CD4-positive, alpha-beta T cell (primary cell): ENCODE results near the gene CXCR5. TPM values are rescaled to one million over a fixed set of nuclear protein-coding genes. Genes with fewer than 3 reads are reported as not detected.
A peak's percentile ranks its signal among the peaks of the same experiment; 100 is the strongest.

Source experiments
- ATAC-seq: fragments of 200-7000 bp; cut with Tn5 transposase; one replicate; pipeline ENCODE4 v1.10.0; 2022; ENCODE audit warnings: mild to moderate bottlenecking; ENCODE audit not compliant: poor library complexity
- CTCF ChIA-PET: fragments of 350-600 bp; sonication (Branson Sonifier 250); formaldehyde crosslinking; loops from one replicate; lab custom pipeline; 2021; ENCODE audit warnings: antibody characterized with exemption, inconsistent platforms; lab: Charles Lee
- POLR2A ChIA-PET: fragments of 350-600 bp; sonication (Branson Sonifier 250); formaldehyde crosslinking; loops from one replicate; lab custom pipeline; 2021; ENCODE audit warnings: antibody characterized with exemption, inconsistent platforms; lab: Charles Lee
- DNase-seq, 14 experiments: peaks; one replicate each; pipeline ENCODE4 v3.0.0-alpha.2; 2013 to 2020; ENCODE audit warnings: mixed read lengths in 2 of 14
- H3K27ac ChIP-seq, 2 donors: one replicate each; pipeline versions ENCODE4 v1.5.1 to v1.7.0; 2013; ENCODE audit warnings: low read length in 2 of 2, low read depth in 1 of 2, mild to moderate bottlenecking in 1 of 2
- H3K27me3 ChIP-seq, 2 experiments: 1 replicate in 1 of 2; 2 replicates in 1 of 2; pipeline versions ENCODE4 v1.6.1 to v1.7.0; 2013; ENCODE audit warnings: low read length in 2 of 2, control low read depth in 1 of 2, mild to moderate bottlenecking in 1 of 2, moderate library complexity in 1 of 2; ENCODE audit not compliant: insufficient read depth in 2 of 2, control insufficient read depth in 1 of 2
- H3K36me3 ChIP-seq: one replicate; pipeline ENCODE4 v1.6.1; 2013; ENCODE audit warnings: low read length, control low read depth; ENCODE audit not compliant: insufficient read depth
- H3K4me1 ChIP-seq: one replicate; pipeline ENCODE4 v1.6.1; 2013; ENCODE audit warnings: low read length, control low read depth; ENCODE audit not compliant: insufficient read depth
- H3K4me3 ChIP-seq: one replicate; pipeline ENCODE4 v1.5.1; 2013; ENCODE audit warnings: mild to moderate bottlenecking, low read length, moderate library complexity
- H3K9me3 ChIP-seq, 2 experiments: 1 replicate in 1 of 2; 2 replicates in 1 of 2; pipeline versions ENCODE4 v1.6.1 to v1.7.0; 2013; ENCODE audit warnings: low read length in 2 of 2, mild to moderate bottlenecking in 2 of 2, control low read depth in 1 of 2, moderate library complexity in 1 of 2; ENCODE audit not compliant: control insufficient read depth in 1 of 2, insufficient read depth in 1 of 2
- H3K27ac Mint-ChIP-seq: one replicate; pipeline ENCODE4 v1.8.0; 2020; ENCODE audit warnings: mixed read lengths
- H3K27me3 Mint-ChIP-seq: one replicate; pipeline ENCODE4 v1.8.0; 2021; ENCODE audit warnings: mixed read lengths
- H3K36me3 Mint-ChIP-seq: one replicate; pipeline ENCODE4 v1.8.0; 2021; ENCODE audit warnings: low read depth, mixed read lengths
- H3K4me1 Mint-ChIP-seq: one replicate; pipeline ENCODE4 v1.8.0; 2021; ENCODE audit warnings: low read depth, mixed read lengths
- H3K4me3 Mint-ChIP-seq: one replicate; pipeline ENCODE4 v1.8.0; 2020; ENCODE audit warnings: mild to moderate bottlenecking, mixed read lengths
- H3K9me3 Mint-ChIP-seq: one replicate; pipeline ENCODE4 v1.8.0; 2020; ENCODE audit warnings: mixed read lengths
- intact Hi-C, 2 experiments: fragments of 100-400 bp; cut with DNase I in 1 of 2; cut with micrococcal nuclease in 1 of 2; formaldehyde crosslinking; loops; one replicate each; pipeline versions ENCODE4 v1.15.1 to v1.9.0; 2023 to 2025; cut with DNase I, micrococcal nuclease
- total RNA-seq, 174 experiments: library from RNA in 2 of 174; stranded (reverse) in 2 of 174; gene quantifications; one replicate each; pipeline ENCODE4 v1.2.3 and lab custom pipeline; 2021 to 2026
- TF ChIP-seq, protein P1 (sequence below): fragments of 200-600 bp; IDR thresholded peaks from one replicate; pipeline ENCODE4 v1.8.0; 2022; ENCODE audit warnings: antibody characterized with exemption, mild to moderate bottlenecking

CXCR5 gene
- total RNA-seq, 2 experiments from 2014 or later: 13.2 to 14.3 TPM

DNA sequence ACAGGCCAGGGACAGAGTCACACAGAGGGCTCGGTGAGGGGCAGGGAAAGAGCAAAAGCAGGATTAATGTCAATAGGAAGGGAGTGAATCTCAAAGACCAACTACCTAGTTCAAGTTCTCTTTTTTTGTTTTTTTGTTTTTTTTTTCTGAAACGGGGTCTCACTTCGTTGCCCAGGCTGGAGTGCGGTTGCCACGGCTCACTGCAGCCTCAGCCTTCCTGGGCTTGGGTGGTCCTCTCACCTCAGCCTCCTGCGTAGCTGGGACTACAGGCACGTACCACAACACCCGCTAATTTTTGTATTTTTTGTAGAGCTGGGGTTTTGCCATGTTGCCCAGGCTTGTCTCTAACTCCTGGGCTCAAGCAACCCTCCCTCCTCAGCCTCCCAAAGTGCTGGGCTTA, 51.7 kb downstream of the CXCR5 start:
- intact Hi-C loops: no loop called here
- ATAC-seq: no peak
- Histone ChIP-seq H3K4me1 (peaks cover 29% of the 10 kb centered on the region), H3K4me3 (no peak overlapping the region), H3K27me3 (no peaks in the 10 kb centered on the region), H3K27ac (no peak overlapping the region), H3K36me3 (no peaks in the 10 kb centered on the region), H3K9me3 (no peaks in the 10 kb centered on the region)
- Mint-ChIP-seq H3K36me3 (no peaks in the 10 kb centered on the region), H3K9me3 (no peaks in the 10 kb centered on the region), H3K27me3 (no peaks in the 10 kb centered on the region), H3K4me1 (peaks cover 53% of the 10 kb centered on the region), H3K4me3 (no peak overlapping the region), H3K27ac (no peak overlapping the region)
- ChIA-PET POLR2A (interaction anchor here (1.8 kb wide), 1 partner anchor 13 kb away, joined by 4 read pairs; no protein-coding TSS in a partner anchor), CTCF (interaction anchor here (0.6 to 1.1 kb wide), 3 partner anchors 9 to 276 kb away, joined by 3 to 4 read pairs (median 3); no protein-coding TSS in a partner anchor)
- DNase-seq: no peak
- TF ChIP-seq, protein P1, sequence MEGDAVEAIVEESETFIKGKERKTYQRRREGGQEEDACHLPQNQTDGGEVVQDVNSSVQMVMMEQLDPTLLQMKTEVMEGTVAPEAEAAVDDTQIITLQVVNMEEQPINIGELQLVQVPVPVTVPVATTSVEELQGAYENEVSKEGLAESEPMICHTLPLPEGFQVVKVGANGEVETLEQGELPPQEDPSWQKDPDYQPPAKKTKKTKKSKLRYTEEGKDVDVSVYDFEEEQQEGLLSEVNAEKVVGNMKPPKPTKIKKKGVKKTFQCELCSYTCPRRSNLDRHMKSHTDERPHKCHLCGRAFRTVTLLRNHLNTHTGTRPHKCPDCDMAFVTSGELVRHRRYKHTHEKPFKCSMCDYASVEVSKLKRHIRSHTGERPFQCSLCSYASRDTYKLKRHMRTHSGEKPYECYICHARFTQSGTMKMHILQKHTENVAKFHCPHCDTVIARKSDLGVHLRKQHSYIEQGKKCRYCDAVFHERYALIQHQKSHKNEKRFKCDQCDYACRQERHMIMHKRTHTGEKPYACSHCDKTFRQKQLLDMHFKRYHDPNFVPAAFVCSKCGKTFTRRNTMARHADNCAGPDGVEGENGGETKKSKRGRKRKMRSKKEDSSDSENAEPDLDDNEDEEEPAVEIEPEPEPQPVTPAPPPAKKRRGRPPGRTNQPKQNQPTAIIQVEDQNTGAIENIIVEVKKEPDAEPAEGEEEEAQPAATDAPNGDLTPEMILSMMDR: no peak

DNA sequence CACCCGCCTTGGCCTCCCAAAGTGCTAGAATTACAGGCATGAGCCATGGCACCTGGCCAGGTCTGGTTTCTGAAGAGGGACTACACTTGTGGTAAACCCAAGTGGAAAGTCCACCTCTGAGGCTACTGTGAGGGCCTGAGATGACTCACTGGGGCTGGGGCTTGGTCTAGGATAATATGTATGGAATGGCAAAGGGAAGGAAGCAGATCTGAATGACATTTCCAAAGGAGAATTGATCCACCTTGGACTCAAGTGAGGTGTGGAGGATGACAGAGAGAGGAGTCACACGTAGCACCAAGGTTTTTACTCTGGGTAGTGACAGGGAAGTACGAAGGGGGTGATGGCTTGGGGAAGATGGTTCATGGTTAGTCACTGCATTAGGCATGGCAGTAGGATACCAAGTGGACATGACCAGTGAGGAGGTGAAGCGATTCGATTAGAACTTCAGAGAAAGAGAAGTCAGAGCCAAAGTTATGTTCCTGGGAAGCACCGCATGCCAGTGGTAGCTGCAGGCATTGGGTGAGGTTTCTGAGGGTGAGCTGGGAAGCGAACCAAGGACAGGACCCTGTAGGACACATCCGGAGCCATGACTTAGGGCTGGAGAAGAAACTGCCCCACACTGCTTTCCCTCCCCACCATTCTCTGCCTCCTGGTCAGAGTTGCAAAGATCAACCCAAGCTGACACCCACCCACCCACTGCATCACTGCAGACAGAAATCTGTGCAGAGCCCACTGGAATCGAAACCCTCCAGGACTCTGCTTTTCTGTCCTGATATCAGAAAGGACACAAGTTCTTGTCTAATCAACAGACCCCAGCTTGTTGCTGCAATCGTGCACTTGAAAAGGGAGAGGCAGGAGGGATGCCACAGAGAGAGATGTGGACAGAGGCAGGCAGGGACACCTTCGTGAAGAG, 55.1 kb downstream of the CXCR5 start:
- H3K4me3 Mint-ChIP-seq: no peak overlapping the region
- TF ChIP-seq, protein P1: no peak
- no peak for DNase-seq
- no peaks in the 10 kb centered on the region for H3K27me3 ChIP-seq
- peaks cover 32% of the 10 kb centered on the region for H3K4me1 ChIP-seq
- CTCF ChIA-PET: interaction anchor here (0.5 to 1.8 kb wide), 2 partner anchors 84 to 249 kb away, joined by 3 to 5 read pairs; no protein-coding TSS in a partner anchor
- H3K36me3 ChIP-seq: no peaks in the 10 kb centered on the region
- ATAC-seq: no peak
- intact Hi-C loops: no loop called here
- H3K36me3 Mint-ChIP-seq: no peaks in the 10 kb centered on the region
- H3K27ac ChIP-seq: no peak overlapping the region
- POLR2A ChIA-PET: interaction anchor here (1.5 to 4.3 kb wide), 2 partner anchors 9 to 148 kb away, joined by 7 to 37 read pairs; partner anchors contain the start of gene DDX6
- peak overlapping the region; percentile 36 for H3K27ac Mint-ChIP-seq
- no peaks in the 10 kb centered on the region for H3K9me3 ChIP-seq
- peaks cover 52% of the 10 kb centered on the region for H3K4me1 Mint-ChIP-seq
- no peaks in the 10 kb centered on the region for H3K27me3 Mint-ChIP-seq
- no peaks in the 10 kb centered on the region for H3K9me3 Mint-ChIP-seq
- H3K4me3 ChIP-seq: no peak overlapping the region

DNA sequence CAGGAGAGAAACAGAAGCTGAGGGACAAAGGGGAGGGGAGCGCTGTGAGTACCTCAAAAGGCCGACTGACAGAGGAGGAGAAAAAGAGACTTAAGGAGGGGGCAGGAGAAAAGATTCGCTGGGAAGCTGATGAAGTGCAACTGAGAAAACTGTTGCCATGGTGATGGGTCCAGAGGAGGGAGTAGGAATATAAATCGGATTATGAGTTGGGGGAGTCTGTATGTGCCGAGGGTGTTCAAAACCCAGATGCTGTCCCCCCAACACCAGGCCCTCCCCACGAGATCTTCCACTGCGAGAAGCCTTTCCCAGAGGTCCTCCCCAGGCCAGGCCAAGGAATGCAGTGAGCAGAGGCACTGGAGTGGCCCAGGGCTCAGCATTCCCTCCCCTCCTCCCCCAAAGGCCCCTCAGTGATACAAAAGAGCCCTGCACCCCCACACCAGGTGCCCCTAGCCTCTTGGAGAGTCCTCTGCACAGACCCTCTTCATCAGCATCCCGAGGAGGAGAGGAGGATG, 55.8 kb downstream of the CXCR5 start:
- no peak overlapping the region for H3K27ac Mint-ChIP-seq
- POLR2A ChIA-PET: interaction anchor here (0.7 to 4.3 kb wide), 8 partner anchors 9 to 635 kb away, joined by 3 to 37 read pairs (median 4); partner anchors contain the start of gene DDX6
- Histone ChIP-seq H3K9me3 (no peaks in the 10 kb centered on the region), H3K27ac (no peak overlapping the region), H3K4me3 (no peak overlapping the region), H3K4me1 (peaks cover 33% of the 10 kb centered on the region), H3K36me3 (no peaks in the 10 kb centered on the region), H3K27me3 (no peaks in the 10 kb centered on the region)
- ATAC-seq: no peak
- intact Hi-C loops: no loop called here
- CTCF ChIA-PET: interaction anchor here (1.8 kb wide), 1 partner anchor 250 kb away, joined by 5 read pairs; no protein-coding TSS in a partner anchor
- no peaks in the 10 kb centered on the region for H3K9me3 Mint-ChIP-seq
- no peaks in the 10 kb centered on the region for H3K27me3 Mint-ChIP-seq
- no peaks in the 10 kb centered on the region for H3K36me3 Mint-ChIP-seq
- DNase-seq: no peak
- peaks cover 52% of the 10 kb centered on the region for H3K4me1 Mint-ChIP-seq
- TF ChIP-seq, protein P1: no peak
- no peak overlapping the region for H3K4me3 Mint-ChIP-seq
